Nasal cavity respiratory epithelium epithelial cell of viscerocranial mucosa (primary cell): ENCODE results near the gene DNAH14. TPM values are rescaled to one million over a fixed set of nuclear protein-coding genes. Genes with fewer than 3 reads are reported as not detected.

Experiments
- total RNA-seq: library from RNA; depleted of rRNA; stranded (reverse); fragments of >200 nt; gene quantifications from 2 replicates; pipeline ENCODE4 v1.2.3, GENCODE V29; 2014

Gene DNAH14
- 9.2 and 27.9 TPM in 2 replicates for total RNA-seq

GRCh38 chr1:224929335-224930237, at the start of gene DNAH14:
DNAH14 (plus strand) TSS chr1:224929675; CDS start chr1:224952703, 23,028 bp downstream.

GRCh38 chr1:225427235-225428067, 498.0 kb downstream of the DNAH14 start, which contains the start of gene LBR:
LBR (minus strand) TSS chr1:225428038; CDS start chr1:225424075, 3,963 bp downstream.

